Measurements from ENCODE around the gene CSF3R.

DNA sequence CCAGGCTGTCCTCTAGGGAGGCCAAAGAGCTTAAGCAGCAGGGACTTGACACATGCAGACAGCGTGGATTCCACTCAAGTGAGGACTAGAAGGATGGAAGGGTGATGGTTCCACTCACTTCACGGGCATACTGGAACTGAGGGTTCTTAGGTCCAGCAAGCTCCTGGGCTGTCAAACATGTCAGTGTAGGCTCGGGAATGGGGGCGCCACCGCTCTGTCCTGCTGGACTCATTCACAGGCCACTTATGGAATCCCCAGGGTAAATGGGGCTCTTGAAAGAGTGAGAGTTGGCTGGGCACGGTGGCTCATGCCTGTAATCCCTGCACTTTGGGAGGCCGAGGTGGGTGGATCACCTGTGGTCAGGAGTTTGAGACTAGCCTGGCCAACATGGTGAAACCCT, 27.7 kb upstream of the CSF3R start:
- TF ChIP-seq, protein P1, sequence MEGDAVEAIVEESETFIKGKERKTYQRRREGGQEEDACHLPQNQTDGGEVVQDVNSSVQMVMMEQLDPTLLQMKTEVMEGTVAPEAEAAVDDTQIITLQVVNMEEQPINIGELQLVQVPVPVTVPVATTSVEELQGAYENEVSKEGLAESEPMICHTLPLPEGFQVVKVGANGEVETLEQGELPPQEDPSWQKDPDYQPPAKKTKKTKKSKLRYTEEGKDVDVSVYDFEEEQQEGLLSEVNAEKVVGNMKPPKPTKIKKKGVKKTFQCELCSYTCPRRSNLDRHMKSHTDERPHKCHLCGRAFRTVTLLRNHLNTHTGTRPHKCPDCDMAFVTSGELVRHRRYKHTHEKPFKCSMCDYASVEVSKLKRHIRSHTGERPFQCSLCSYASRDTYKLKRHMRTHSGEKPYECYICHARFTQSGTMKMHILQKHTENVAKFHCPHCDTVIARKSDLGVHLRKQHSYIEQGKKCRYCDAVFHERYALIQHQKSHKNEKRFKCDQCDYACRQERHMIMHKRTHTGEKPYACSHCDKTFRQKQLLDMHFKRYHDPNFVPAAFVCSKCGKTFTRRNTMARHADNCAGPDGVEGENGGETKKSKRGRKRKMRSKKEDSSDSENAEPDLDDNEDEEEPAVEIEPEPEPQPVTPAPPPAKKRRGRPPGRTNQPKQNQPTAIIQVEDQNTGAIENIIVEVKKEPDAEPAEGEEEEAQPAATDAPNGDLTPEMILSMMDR (conservative IDR thresholded peaks at IDR 0.05), result no peak
- TF ChIP-seq ZFX (IDR thresholded peaks at IDR 0.05), result no peak
